ENCODE data around the gene MAP3K20. TPM values are rescaled to one million over a fixed set of nuclear protein-coding genes. Genes with fewer than 3 reads are reported as not detected.
A peak's percentile ranks its signal among the peaks of the same experiment; 100 is the strongest.

MAP3K20 gene
- total and polyA plus RNA-seq, 2 of the 8 experiments (the other 6 are each of a cell fraction or from before 2014, with no cell fraction given) = 3.1 to 11.1 TPM

GRCh38 chr2:173258701-173259100, 183.1 kb downstream of the MAP3K20 start:
- H4K20me1 ChIP-seq (replicated peaks in 1 of 2; ENCODE audit: control insufficient read depth in 1 of 2, insufficient read depth in 2 of 2, low read length in 2 of 2) = no peaks in the 10 kb centered on the region
- H3K4me3 ChIP-seq (ENCODE audit: extremely low read depth in 1 of 4, insufficient read depth in 2 of 4, low read depth in 3 of 4, low read length in 4 of 4) = no peak overlapping the region
- 0 out of 4 replicates have a peak, but pooled peaks cover 0 to 3% of the 10 kb centered on the region in 2 experiments for H3K9me3 ChIP-seq (ENCODE audit: insufficient read depth in 2 of 2, low read depth in 1 of 2, low read length in 1 of 2)
- H2AFZ ChIP-seq (ENCODE audit: low read length) = no peak overlapping the region
- H3K9ac ChIP-seq (replicated peaks in 1 of 4; ENCODE audit: extremely low read depth in 1 of 4, low read depth in 3 of 4, low read length in 3 of 4) = peak overlapping the region in 1 of 4 experiments; percentile 49; a peak in 1 of 7 replicates
- no peak overlapping the region for H3K4me2 ChIP-seq (ENCODE audit: insufficient read depth in 1 of 2, low read depth in 2 of 2, low read length in 2 of 2)
- H4K91ac ChIP-seq (replicated peaks; ENCODE audit: insufficient read length, low read length) = no peak overlapping the region
- no peak overlapping the region for H2BK15ac ChIP-seq (ENCODE audit: low read length)
- no peaks in the 10 kb centered on the region for H3K79me1 ChIP-seq (ENCODE audit: low read depth, low read length)
- no peak overlapping the region for H4K8ac ChIP-seq (ENCODE audit: extremely low read depth, insufficient read depth, low read length)
- no peak overlapping the region for H3K14ac ChIP-seq (ENCODE audit: insufficient read length)
- no peak overlapping the region for H2BK12ac ChIP-seq (ENCODE audit: low read depth, low read length)
- no peaks in the 10 kb centered on the region for H3K79me2 ChIP-seq (ENCODE audit: control insufficient read depth in 1 of 2, insufficient read depth in 2 of 2, low read length in 2 of 2)
- 64% methylated on average over 4 of the region's 4 CpGs; no CpG with 5 or more reads in 1 of the 2 experiments for WGBS, 2 experiments (ENCODE audit: extremely low coverage in 1 of 2, insufficient coverage in 1 of 2, insufficient read length in 1 of 2, insufficient replicate concordance in 2 of 2, low coverage in 1 of 2, low lambda C conversion rate in 2 of 2, missing lambda C conversion rate in 1 of 2)
- H3K27ac ChIP-seq (ENCODE audit: low read depth, low read length) = no peak overlapping the region
- DNase-seq (ENCODE audit: low read depth in 1 of 2, low spot score in 2 of 2) = no peak
- ChIA-PET POLR2A (ENCODE audit: partially characterized antibody) (interaction anchor here (1.6 kb wide), 1 partner anchor 12 kb away, joined by 4 read pairs; no protein-coding TSS in a partner anchor), CTCF (ENCODE audit: partially characterized antibody) (no interaction called here)
- no peak overlapping the region for H2BK20ac ChIP-seq (ENCODE audit: low read length)
- TF ChIP-seq NANOG (IDR thresholded peaks at IDR 0.05; ENCODE audit: insufficient read depth, low read depth, low read length, poor library complexity, severe bottlenecking) (peak; percentile 52), E2F6 (IDR thresholded peaks at IDR 0.05) (no peak)
- no peak overlapping the region for H4K5ac ChIP-seq (ENCODE audit: insufficient read length, low read depth, low read length)
- FAIRE-seq = no peak
- H3K4me1 ChIP-seq (replicated peaks in 1 of 4; ENCODE audit: control insufficient read depth in 3 of 4, insufficient read depth in 4 of 4, low read length in 3 of 4) = no peaks in the 10 kb centered on the region; a peak in 2 of 7 replicates
- no peak overlapping the region for H2BK120ac ChIP-seq (replicated peaks; ENCODE audit: low read depth, low read length)
- no peak overlapping the region for H3K4ac ChIP-seq (replicated peaks; ENCODE audit: insufficient read length, low read depth, low read length)
- no peaks in the 10 kb centered on the region; a peak in 1 of 8 replicates for H3K36me3 ChIP-seq (ENCODE audit: control insufficient read depth in 2 of 4, insufficient read depth in 4 of 4, low read length in 3 of 4)
- H3K27me3 ChIP-seq (replicated peaks in 1 of 4; ENCODE audit: control insufficient read depth in 3 of 4, extremely low read depth in 1 of 4, insufficient read depth in 3 of 4, low read length in 3 of 4) = no peaks in the 10 kb centered on the region
- H2AK5ac ChIP-seq (ENCODE audit: low read depth, low read length) = no peak overlapping the region
- no peak overlapping the region for H3K18ac ChIP-seq (ENCODE audit: extremely low read depth, low read length)
- no peak overlapping the region for H2BK5ac ChIP-seq (ENCODE audit: low read depth, low read length)
- H3K56ac ChIP-seq (replicated peaks; ENCODE audit: insufficient read length, low read depth, low read length) = no peak overlapping the region
- H3K23ac ChIP-seq (ENCODE audit: insufficient read length) = no peak overlapping the region
- H3K23me2 ChIP-seq (ENCODE audit: low read depth, low read length) = no peaks in the 10 kb centered on the region

Measured in H1 (cell line).